GM21367 (cell line): ENCODE measurements around the gene C20orf96.
A peak's percentile ranks its signal among the peaks of the same experiment; 100 is the strongest.
"Not testable (repeated sequence)": the region's sequence is repeated elsewhere in the genome, so short reads cannot be mapped to it uniquely, and the experiment has no call there.

ENCODE experiments used
- ATAC-seq: cut with Tn5 transposase; IDR thresholded peaks from one replicate; pipeline ENCODE4 v1.9.1; 2021; ENCODE audit not compliant: unreplicated experiment

The C20orf96 gene

GRCh38 chr20:290084-290831 lies at the start of gene C20orf96:
Gene C20orf96, minus strand, starts transcription at chr20:290750. Its CDS starts 140 bp downstream, at chr20:290610.
- ATAC-seq: peak; percentile 78

GRCh38 chr20:336040-336439 lies 45.5 kb upstream of the C20orf96 start:
- not testable (repeated sequence) for ATAC-seq

- ATAC-seq: no peak
Observed at GRCh38 chr20:334578-334977, 44.0 kb upstream of the C20orf96 start.

- peak; percentile 37 for ATAC-seq
Observed at GRCh38 chr20:330233-331149, 39.9 kb upstream of the C20orf96 start.

GRCh38 chr20:329851-330232 lies 39.3 kb upstream of the C20orf96 start:
- no peak for ATAC-seq

GRCh38 chr20:328975-329695 lies 38.6 kb upstream of the C20orf96 start:
- ATAC-seq: no peak

GRCh38 chr20:328027-328974 lies 37.8 kb upstream of the C20orf96 start:
- ATAC-seq: no peak

- ATAC-seq: no peak
Observed at GRCh38 chr20:327186-328026, 36.9 kb upstream of the C20orf96 start.

- no peak for ATAC-seq
Observed at GRCh38 chr20:326645-327185, 36.2 kb upstream of the C20orf96 start.

- ATAC-seq: no peak
Observed at GRCh38 chr20:325889-326644, 35.5 kb upstream of the C20orf96 start.

- peak; percentile 63 for ATAC-seq
Observed at GRCh38 chr20:325045-325888, 34.7 kb upstream of the C20orf96 start, which contains the start of gene SOX12. Gene SOX12, plus strand, starts transcription at chr20:325552. Its CDS starts 373 bp downstream, at chr20:325925.

GRCh38 chr20:324177-325044 lies 33.9 kb upstream of the C20orf96 start:
- ATAC-seq: peak; percentile 46

- no peak for ATAC-seq
Observed at GRCh38 chr20:316316-317068, 25.9 kb upstream of the C20orf96 start.

GRCh38 chr20:313948-314347 lies 23.4 kb upstream of the C20orf96 start:
- no peak for ATAC-seq

GRCh38 chr20:313402-313801 lies 22.9 kb upstream of the C20orf96 start:
- ATAC-seq: no peak

GRCh38 chr20:312866-313265 lies 22.3 kb upstream of the C20orf96 start:
- ATAC-seq: no peak
